NCI-H748 treated with DMSO at 0.1 percent for 48 hours (cell line): Measurements from ENCODE around the gene LRRC74A.

Experiments
- DNase-seq: peaks from one replicate; lab custom pipeline; 2025; lab: John Stamatoyannopoulos, UW

The LRRC74A gene

DNA sequence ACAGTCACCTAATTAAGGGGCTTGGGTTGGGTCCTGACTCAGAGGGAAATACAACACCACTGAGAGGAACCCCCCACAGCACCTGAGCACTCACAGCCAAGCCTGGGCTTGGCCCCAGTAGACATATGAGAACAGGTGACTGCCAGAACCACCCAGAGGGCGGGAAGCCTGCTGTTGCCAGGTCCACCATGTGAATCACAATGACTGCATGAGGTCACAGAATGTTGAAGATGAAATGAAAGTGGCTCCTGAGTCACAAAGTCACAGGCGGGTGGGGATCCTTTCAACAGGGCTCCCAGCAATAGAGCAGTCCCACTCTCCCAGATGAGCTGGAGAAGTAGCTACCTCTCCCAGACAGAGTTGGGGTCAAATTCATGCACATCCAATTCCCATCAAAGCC lies at the start of gene LRRC74A:
Gene LRRC74A, plus strand, starts transcription at position 287 of the 400 bp plus-strand sequence. CDS start 290 bp downstream, outside the sequence.
- no peak for DNase-seq

- no peak for DNase-seq
Measured at GRCh38 chr14:76776428-76777251, 49.6 kb upstream of the LRRC74A start.

GRCh38 chr14:76777721-76778120 lies 48.5 kb upstream of the LRRC74A start:
- no peak for DNase-seq

DNA sequence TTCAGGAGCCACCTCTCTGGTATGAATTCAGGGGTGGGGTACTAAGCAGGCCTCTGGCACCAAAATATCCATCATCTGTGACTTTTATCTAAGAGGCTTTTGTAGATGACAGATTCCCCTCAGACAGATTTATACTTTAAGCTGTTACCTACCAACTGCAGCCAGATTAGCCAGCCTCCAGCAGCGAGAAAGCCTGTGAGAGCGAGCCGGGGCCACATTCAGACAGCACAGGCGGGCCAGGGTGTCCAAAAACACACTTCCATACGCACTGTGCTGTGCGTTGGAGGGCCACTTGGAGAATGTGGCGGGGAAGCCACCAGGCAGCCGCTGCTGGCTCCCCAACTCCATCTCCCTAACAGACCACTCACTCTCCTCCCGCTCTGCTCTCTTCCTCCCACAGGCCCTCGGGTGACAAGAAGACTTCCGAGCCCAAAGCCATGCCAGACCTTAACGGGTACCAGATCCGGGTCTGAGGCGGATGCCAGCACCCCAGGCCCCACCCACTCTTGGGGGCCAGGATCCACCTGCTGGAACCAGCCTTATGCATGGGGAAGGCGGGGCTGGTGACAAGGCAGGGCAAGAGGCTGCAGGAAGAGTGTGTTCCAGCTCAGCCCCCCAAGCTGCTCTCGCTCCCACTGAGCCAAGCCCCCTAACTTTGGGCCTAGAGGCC lies 47.5 kb upstream of the LRRC74A start:
- no peak for DNase-seq

- no peak for DNase-seq
Measured at GRCh38 chr14:76779221-76780057, 46.8 kb upstream of the LRRC74A start.

DNA sequence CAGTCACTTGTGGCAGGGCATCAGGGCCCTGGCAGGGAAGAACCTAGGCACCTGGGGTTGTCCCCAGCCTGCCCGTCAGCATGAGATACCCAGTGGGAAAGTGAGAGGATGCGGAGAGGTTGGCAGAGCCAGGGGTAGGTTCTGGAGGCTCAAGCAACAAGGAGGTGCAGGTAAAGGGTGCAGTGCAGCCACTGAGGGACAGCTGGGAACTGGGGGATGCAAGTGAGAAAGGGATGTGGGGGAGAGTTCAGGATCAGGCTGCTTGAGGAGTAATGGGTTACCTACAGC lies 46.2 kb upstream of the LRRC74A start:
- DNase-seq, result no peak

DNA sequence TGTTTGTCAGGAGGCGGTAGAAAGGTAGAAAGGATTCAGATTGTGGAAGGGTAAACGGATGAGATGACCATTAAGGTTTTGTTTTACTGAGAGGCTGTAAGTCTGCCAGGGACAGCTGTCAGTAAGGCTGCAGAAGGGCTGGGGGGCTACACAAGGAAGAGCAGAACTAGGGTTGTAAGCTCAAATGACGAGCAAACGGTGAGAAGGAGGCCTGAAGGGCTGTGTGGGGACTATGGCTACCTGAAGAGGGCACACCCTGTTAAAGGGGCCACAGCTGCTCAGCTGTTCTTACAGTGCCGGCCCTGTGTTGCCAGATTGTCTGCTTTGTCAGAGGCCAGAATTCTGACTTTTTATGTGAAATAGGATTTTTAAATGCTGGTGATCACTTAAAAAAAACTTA lies 45.8 kb upstream of the LRRC74A start:
- DNase-seq, result no peak

GRCh38 chr14:76780875-76781647 lies 45.1 kb upstream of the LRRC74A start:
- DNase-seq, result no peak

GRCh38 chr14:76781648-76782051 lies 44.6 kb upstream of the LRRC74A start:
- no peak for DNase-seq

DNA sequence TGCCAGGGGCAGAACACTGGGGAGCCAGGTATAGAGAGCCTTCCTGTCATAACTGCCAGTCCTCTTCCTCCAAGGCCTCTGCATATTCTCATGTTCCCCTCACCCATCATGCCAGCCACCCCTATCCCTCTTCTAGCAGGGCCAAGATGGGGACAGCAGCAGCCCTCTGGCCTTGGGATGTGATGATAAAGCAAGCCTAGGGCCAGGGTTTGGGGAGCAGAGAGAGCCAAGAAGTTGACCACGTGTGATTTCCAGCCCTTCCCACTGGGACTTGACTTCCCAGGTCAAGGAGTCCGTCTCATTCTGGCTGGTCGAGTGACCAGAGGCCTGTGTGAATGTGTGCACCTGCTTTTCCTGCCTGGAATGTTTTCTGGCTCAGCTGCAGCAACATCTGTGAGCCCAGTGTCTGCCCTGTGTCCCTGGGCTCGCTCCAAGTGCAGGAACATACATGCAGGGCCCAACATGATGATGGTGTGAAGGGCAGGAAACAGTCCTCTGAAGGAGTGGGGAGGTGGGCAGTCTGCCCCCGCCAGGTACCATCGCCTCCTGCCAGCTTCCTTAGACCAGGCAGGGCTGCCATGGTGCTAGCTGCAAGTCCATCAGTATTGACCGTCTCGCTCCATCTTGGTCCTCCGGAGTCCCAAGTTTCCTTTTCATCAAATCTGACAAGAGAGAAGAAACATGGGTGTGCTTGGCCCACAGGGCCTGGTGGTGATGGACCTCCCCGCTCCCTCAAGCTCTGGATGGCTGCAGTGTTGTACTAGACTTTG lies 43.9 kb upstream of the LRRC74A start:
- no peak for DNase-seq

DNA sequence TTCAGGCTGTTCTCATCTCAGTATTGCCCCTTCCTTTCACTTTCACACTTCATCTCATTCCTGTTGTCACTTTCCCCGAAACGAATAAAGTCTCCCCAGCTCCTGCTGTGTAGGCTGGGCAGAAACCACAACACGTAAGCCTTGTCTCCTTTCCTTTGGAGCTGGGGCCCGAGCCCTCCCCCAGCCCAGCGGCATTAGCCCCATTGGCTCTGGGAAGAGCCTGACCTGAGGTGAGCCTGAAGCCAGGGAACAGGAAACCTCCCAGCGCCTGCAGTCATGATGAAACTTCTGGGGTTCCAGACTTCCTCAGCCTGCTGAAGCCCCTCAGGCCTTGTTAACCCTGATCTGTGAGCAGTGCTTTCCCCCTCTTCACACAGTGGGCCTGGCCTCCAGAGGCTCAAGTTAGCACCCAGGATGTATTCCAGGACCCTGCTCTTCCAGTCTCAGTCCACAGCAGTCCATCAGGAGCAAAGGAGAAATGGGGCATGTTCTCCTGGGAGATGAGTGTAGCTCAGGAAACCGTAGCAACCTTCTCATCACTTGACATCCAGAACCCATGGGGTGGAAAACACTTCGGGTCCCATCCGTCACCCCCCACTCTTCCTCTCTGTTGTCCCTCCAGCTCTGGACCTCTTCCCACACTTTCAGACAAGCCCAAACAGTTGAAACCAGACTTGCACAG lies 43.2 kb upstream of the LRRC74A start:
- no peak for DNase-seq

GRCh38 chr14:76784266-76784874 lies 41.8 kb upstream of the LRRC74A start:
- DNase-seq, result no peak

- peak; percentile 32 for DNase-seq
Measured at GRCh38 chr14:76784881-76785280, 41.3 kb upstream of the LRRC74A start.

GRCh38 chr14:76786601-76787000 lies 39.6 kb upstream of the LRRC74A start:
- DNase-seq, result no peak

DNA sequence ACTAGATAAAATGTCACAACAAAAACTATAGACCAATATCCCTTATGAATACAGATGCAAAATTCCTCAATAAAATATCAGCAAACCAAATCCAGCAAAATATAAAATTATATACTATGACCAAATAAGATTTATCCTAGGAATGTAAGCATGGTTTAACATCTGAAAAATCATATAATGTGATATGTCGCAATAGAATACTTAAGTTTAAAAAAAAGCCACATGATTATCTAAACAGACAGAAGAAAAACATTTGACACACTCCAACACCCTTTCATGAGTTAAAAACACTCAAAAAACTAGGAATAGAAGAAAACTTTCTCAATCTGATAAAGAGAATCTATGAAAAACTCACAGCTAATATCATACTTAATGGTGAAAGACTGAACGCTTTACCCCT lies 33.8 kb upstream of the LRRC74A start:
- no peak for DNase-seq

- no peak for DNase-seq
Measured at GRCh38 chr14:76793324-76793723, 32.9 kb upstream of the LRRC74A start.

GRCh38 chr14:76793956-76794355 lies 32.3 kb upstream of the LRRC74A start:
- DNase-seq, result no peak

DNA sequence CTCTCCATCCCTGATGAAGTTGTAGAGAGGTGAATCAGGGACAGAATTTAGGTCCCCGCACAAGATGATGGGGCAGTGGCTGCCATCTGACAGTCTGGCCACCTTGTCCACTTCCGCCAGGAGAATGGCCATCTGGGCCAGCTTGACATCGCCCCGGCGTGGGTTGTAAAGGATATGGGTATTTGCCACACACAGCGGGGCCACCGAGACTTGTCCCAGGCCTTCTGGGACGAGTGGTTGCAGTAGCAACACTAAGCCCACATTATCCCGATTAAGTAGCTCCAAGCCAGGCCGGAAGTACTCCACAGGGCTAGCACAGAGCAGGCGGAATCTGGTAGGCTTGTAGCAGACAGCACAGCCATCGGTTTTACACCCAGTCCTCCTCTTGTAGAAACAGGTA lies 19.8 kb upstream of the LRRC74A start:
- DNase-seq, result no peak

DNA sequence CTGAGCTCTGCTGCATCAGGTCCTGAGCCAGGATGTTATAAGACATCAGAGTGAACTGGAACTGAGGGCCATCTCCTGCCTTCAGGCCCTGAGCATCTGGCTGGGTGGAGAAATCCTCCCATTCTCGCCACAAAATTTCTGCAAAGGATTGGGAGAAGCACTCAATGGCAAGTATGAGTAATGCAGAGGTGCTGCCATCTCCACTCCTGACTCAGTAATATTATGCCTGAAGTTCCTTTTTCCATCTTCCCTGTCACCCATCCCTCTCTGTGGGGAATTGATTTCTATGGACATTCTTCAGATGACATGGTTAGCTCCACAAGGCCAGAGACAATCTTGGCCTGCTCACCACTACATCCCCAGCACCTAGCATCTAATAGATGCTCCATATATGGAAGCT lies 18.2 kb upstream of the LRRC74A start:
- DNase-seq, result no peak

DNA sequence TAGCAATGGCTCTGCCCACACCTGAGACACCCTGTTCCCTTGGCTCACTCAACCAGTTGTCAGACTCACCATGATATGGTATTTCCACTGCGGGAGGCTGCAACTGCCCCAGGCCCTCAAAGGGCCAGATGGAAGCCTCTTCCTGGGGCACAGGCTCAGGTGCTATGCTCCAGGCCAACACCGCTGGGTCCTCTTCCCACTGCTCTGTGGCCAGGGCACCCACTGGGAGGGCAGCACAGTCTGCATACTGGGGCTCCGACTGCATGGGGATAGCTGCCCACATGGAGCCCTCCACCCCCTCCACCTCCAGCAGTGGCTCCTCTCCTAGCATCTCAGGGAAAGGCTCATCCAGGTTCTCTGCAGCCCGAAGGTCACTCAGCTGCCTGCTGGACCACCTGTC lies 17.2 kb upstream of the LRRC74A start:
- no peak for DNase-seq
